SK-N-MC (cell line): ENCODE data around the gene RBMS3.

Source experiments
- EZH2 ChIP-seq: fragments of 200-600 bp; sonication (generic); IDR thresholded peaks from one replicate; pipeline ENCODE4 v1.6.1; 2017; ENCODE audit warnings: antibody characterized with exemption
- POLR2AphosphoS5 ChIP-seq: IDR thresholded peaks from 2 replicates; pipeline ENCODE4 v1.6.1; 2012; ENCODE audit warnings: mild to moderate bottlenecking, low read depth, low read length, borderline replicate concordance

DNA sequence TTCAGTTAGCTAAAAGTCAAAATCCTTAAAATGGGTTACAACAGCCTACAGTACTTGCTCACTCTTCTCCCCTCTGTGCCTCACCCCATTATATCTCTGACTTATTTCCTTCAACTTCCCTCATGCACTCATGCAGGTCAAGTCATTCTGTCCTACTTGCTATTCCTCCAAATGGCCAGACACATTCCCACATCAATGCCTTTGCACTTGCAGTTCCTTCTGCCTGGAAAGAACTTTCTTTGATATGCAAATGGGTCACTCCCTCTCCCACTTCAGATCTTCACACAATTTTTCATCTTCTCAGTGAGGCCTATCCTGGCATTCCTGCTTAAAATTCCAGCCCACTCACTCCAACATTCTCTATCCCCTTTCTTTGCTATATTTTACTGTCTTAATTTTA lies 778.4 kb downstream of the RBMS3 start:
- TF ChIP-seq POLR2AphosphoS5: no peak
- no peak for TF ChIP-seq EZH2
